GM12891 (cell line): Measurements from ENCODE around the gene PRPSAP1.
"Not testable (repeated sequence)": the region's sequence is repeated elsewhere in the genome, so short reads cannot be mapped to it uniquely, and the experiment has no call there.

Experiments used
- DNase-seq: peaks from one replicate; pipeline ENCODE4 v3.0.0; 2011; ENCODE audit warnings: low spot score; ENCODE audit not compliant: insufficient read length
- FAIRE-seq: peaks from 2 replicates; lab custom pipeline; 2011; peaks lifted over from hg19 to GRCh38; lab: Jason Lieb, UNC
- PAX5 ChIP-seq: IDR thresholded peaks from 2 replicates; pipeline ENCODE4 v1.6.1; 2011; ENCODE audit warnings: low read length, moderate library complexity, mild to moderate bottlenecking; ENCODE audit not compliant: insufficient read depth, severe bottlenecking
- POLR2A ChIP-seq: IDR thresholded peaks from 2 replicates; pipeline ENCODE4 v1.6.1; 2011; ENCODE audit warnings: low read depth, low read length, control low read depth
- POLR2AphosphoS5 ChIP-seq: IDR thresholded peaks from 2 replicates; pipeline ENCODE4 v1.6.1; 2011; ENCODE audit warnings: low read depth, low read length, control low read depth
- POU2F2 ChIP-seq: IDR thresholded peaks from 2 replicates; pipeline ENCODE4 v1.6.1; 2011; ENCODE audit warnings: low read depth, mild to moderate bottlenecking, control low read depth, low read length, moderate library complexity
- SPI1 ChIP-seq: IDR thresholded peaks from 2 replicates; pipeline ENCODE4 v1.6.1; 2011; ENCODE audit warnings: low read depth, low read length, control low read depth
- TAF1 ChIP-seq: IDR thresholded peaks from 2 replicates; pipeline ENCODE4 v1.6.1; 2011; ENCODE audit warnings: low read depth, low read length, control low read depth

Gene PRPSAP1

DNA sequence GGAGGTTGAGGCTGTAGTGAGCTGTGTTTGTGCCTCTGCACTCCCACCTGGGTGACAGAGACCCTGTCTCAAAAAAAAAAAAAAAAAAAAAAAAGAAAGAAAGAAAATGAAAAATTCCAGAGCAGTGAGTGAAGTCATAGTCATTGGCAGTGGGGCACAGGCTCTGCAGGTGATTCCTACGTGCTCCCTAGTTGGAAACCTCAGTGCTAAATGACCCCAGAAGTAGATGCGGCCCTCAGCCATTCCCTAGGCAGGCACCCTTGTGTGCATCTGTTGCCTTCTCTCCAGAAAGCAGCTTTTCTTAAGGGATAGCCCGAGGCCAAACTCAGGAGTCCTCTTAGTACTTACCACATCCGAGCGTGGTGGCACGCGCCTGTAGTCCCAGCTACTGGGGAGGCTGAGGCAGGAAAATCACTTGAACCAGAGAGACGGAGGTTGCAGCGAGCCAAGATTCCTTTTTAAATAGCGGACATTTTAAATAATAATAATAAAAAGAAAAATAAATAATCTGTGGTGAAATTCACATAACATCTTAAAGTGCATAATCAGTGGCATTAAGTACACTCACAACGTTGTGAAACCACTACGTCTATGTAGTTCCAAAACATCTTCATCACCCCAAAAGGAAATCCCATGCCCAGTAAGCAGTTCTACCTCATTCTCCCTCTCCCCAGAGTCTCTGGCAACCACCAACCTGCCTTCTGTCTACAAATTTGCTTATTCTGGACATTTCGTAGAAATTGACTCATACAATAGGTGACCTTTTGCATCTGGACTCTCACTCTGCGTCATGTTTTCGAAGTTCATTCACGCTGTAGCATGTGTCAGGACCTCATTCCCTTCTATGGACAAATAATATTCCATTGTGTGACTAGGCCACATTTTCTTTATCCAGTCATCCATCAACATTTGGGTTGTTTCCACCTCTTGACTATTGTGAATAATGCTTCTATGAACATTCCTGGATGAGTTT lies 18.2 kb upstream of the PRPSAP1 start:
- FAIRE-seq (no peak), DNase-seq (no peak)
- no peak for TF ChIP-seq PAX5
- no peak for TF ChIP-seq POLR2A
- TF ChIP-seq POU2F2, result no peak
- no peak for TF ChIP-seq POLR2AphosphoS5

DNA sequence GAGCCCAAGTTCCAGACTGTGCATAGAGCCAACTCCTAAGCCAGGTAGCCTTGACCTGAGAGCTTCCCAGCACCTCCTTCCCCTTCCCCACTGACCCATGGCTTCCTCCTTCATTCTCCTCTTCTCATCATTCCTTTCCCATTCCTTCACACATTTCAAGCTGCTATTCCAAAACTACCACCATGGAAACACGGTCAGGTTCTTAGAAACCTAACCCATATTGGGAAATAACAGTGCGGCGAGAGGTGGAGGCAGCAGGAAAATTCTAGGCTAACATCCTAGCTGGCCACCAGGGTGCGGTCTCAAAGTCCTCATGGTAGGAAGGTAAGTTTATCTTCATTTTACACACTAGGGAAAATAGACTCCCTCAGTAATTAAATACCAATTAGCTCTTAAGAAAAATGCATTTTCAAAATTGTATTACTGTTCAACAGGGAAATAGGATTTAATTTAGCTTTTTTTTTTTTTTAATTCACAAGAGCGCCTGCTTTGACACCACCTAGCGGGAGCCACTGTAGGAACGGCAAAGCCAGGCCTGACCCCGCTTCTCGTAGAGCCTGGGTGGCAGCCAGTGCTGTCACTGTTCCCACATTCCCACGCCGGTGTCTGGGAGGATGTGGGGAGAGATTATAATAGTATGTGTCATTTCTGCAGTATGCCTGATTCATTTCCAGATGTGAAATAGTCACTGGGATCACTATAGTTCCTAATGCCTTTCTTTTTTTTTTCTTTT lies 16.7 kb upstream of the PRPSAP1 start:
- no peak for DNase-seq
- FAIRE-seq, result no peak
- TF ChIP-seq POLR2A (no peak), POU2F2 (no peak), POLR2AphosphoS5 (no peak), PAX5 (no peak), TAF1 (no peak), SPI1 (no peak)

DNA sequence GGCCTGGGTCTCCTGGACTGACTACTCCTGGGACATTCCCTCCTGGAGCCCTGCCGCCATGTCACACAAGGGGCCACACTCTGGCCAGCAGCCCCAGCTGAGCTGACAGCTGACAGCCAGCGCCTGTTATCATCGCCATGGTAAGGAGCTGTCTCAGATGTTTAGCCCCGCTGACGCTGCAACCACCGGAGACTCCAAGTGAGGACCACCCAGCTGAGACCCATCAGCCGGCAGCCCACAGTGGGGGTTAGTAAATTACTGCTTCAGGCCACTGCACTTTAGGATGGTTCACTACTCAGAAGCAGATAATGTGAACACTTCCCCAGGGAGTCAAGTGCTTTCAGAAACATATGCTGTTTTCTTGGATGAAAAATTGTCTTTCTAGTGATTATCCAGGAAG lies 16.1 kb upstream of the PRPSAP1 start:
- FAIRE-seq (no peak), DNase-seq (no peak)
- TF ChIP-seq TAF1, result no peak

DNA sequence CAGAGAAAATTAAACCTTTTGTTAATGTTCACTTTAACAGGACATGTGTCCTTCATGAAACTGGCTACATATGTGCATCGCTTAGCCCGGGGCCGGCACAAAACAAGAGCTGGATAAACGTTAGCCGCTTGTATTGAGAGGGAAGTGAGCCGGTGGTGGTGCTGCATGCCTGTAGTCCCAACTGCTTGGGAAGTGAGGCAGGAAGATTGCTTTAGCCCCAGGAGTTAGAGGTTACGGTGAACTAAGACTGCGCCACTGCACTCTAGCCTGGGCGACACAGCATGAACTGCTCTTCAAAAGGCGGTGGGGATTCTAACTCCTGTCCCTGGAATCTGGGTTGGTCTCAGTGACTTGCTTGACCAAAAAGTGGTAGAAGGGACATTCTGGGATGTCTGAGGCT lies 15.7 kb upstream of the PRPSAP1 start:
- FAIRE-seq (no peak), DNase-seq (no peak)
- TF ChIP-seq POU2F2, result no peak
- no peak for TF ChIP-seq POLR2AphosphoS5
- no peak for TF ChIP-seq POLR2A
- no peak for TF ChIP-seq TAF1
- TF ChIP-seq SPI1, result no peak

DNA sequence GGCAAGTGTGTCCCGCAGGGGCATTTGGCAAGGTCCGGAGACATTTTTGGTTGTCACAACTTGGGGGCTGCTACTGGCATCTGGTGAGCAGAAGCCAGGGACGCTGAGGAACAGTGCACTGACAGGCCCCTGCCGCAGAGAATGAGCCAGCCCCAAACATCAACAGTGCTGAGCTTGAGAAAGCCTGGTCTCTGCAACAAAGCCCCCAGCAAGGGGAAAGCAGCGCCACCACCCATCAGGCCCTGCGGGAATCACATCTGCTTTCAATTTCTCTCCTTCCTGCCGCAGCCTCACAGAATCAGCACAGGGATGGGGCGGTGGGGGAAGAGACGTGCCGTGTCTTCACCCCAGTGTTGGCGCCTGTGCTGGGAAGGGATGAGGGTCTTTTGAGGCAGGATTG lies 14.8 kb upstream of the PRPSAP1 start:
- FAIRE-seq, result no peak
- no peak for DNase-seq
- TF ChIP-seq PAX5 (no peak), SPI1 (no peak), POU2F2 (no peak), TAF1 (no peak), POLR2A (no peak), POLR2AphosphoS5 (no peak)

DNA sequence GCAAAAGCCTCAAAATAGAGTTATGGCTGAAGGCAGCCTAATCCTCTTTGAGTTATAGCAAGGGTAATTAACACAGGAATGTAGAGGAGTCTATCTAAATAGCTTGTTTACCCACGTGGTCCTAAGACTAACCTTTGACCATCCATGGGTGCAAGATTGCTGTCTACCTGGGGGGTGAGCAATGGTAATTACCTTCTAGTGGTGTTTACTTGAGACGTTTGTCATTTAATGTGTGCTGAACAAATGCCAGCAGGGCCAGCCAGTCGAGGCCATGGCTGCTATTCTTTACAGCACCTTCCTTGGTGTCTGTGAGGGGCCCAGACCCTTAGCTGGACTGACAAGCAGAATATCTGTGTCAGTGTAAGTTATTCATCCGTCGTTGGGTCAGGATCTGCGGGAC lies 13.9 kb upstream of the PRPSAP1 start:
- no peak for TF ChIP-seq TAF1
- no peak for TF ChIP-seq POLR2AphosphoS5
- TF ChIP-seq POLR2A, result no peak
- TF ChIP-seq PAX5, result no peak
- no peak for TF ChIP-seq SPI1
- TF ChIP-seq POU2F2, result no peak

DNA sequence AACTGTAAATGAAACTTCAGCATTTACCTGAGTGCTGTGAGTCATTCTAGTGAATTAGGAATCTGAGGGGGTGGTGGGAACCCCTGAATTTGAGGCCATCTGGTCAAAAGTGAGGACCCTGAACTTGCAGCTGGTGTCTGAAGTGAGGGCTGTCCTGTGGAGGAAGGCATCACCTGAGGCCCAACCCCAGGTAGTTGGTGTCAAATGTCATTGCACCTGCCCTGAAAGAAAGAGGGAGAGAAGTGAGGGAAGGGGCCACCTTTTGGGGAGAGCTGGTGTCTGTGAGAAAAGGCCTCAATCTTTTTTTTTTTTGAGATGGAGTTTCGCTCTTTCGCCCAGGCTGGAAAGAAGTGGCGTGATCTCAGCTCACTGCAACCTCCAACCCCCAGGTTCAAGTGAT lies 12.5 kb upstream of the PRPSAP1 start:
- no peak for DNase-seq
- no peak for FAIRE-seq
- TF ChIP-seq TAF1, result no peak

More for the DNA sequence above, 13.9 kb upstream of the PRPSAP1 start:
- DNase-seq (no peak), FAIRE-seq (no peak)

DNA sequence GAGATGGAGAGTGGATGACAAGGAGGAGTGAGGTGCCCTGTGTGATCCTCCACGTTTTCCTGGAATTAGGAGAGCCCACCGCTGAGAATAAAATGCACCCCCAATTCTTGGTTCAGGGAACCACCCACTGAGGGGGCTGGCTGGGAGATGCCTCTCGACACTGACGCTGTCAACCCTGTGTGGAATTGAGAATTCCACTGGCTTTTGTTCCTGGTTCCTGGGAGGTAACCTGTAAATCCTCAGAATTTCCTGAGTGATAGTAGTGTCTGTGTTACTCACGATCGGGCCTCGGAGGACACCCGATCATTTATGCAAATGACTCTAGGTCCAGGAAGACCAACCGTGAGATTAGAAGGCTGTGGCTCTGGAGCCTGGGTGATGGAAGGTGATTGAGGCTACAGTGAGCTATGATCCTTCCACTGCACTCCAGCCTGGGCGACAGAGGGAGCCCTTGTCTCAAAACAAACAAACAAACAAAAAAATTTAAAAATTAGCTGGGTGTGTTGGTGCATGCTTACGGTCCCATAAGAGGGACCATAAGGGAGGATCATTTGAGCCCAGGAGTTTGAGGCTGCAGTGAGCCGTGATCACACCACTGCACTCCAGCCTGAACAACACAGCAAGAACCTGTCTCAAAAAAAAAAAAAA lies 11.7 kb upstream of the PRPSAP1 start:
- TF ChIP-seq SPI1 (no peak), POLR2AphosphoS5 (no peak), POU2F2 (no peak), TAF1 (no peak), PAX5 (no peak), POLR2A (no peak)
- DNase-seq (no peak), FAIRE-seq (no peak)

DNA sequence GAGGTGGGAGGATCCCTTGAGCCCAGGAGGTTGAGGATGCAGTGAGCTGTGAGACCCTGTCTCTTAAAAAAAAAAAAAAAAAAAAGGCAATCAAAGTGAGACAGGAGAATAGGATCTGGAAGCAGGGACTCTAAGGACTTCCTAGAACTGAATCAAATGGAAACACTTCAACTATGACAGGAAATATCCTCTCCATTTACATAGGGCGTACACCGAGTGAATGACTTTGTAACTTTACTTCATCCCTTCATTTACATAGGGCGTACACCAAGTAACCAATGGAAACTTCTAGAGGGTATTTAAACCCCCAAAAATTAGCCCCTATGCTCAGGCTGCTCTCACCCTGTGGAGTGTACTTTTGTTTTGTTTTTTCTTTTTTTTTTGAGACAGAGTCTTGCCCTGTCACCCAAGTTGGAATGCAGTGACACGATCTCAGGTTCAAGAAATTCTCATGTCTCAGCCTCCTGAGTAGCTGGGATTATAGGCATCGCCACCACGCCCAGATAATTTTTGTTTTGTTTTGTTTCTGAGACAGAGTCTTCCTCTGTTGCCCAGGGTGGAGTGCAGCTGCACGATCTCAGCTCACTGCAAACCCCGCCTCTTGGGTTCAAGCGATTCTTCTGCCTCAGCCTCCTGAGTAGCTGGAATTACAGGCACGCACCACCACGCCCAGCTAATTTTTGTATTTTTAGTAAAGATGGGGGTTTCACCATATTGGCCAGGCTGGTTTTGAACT lies 9.6 kb upstream of the PRPSAP1 start:
- DNase-seq (no peak), FAIRE-seq (no peak)
- no peak for TF ChIP-seq TAF1
- no peak for TF ChIP-seq POLR2AphosphoS5
- no peak for TF ChIP-seq PAX5
- TF ChIP-seq SPI1, result no peak
- TF ChIP-seq POU2F2, result no peak
- TF ChIP-seq POLR2A, result no peak

DNA sequence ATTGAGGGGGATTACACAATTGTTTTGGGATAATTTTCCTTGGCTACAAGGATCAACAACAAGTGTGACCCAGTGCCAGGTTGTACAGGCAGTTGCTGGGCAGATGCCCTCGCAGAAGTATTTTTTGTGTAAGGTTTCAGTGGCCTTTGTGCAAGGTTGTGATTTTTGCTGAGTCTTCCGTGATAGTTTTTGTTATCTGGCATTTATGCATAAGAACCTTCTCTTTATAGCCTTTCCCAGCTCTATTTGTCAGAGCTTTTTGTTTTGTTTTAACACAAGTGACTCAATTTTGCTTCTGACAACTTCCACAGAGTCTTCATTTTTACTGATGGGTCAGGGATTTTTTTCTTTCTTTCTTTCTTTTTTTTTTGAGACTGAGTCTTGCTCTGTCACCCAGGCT lies 6.7 kb upstream of the PRPSAP1 start:
- DNase-seq, result no peak
- TF ChIP-seq POLR2A (no peak), POLR2AphosphoS5 (no peak), POU2F2 (no peak), PAX5 (no peak), TAF1 (no peak), SPI1 (no peak)
- no peak for FAIRE-seq

DNA sequence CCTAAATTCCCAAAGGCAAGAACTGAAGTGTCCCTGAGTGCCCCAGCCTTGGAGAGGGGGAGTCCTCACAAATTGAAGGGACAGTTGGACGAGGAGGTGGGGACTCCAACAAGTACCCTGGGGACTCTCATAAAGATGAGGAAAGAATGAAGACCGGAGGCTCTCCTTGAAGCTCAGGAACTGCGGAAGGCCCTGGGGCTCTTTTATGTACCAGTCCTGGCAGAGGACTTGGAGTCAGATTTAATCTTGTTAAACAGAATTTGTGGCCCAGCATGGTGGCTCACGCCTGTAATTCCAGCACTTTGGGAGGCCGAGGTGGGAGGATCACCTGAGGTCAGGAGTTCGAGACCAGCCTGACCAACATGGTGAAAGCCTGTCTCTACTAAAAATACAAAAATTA lies 6.1 kb upstream of the PRPSAP1 start:
- not testable (repeated sequence) for FAIRE-seq, DNase-seq
